Neuronal stem cell (in vitro differentiated cells): ENCODE results near the gene HOXB3.

Source experiments
- DNase-seq: peaks from one replicate; pipeline ENCODE4 v3.0.0-alpha.2; 2013; ENCODE audit warnings: low spot score
- H2AFZ ChIP-seq: one replicate; pipeline ENCODE4 v1.6.1; 2013; ENCODE audit warnings: mild to moderate bottlenecking, low read length, inconsistent platforms
- H2AK5ac ChIP-seq: 2 replicates; pipeline ENCODE4 v1.6.1; 2013; ENCODE audit warnings: low read depth, mild to moderate bottlenecking, inconsistent platforms, low read length, moderate library complexity, mixed read lengths
- H2BK120ac ChIP-seq: 2 replicates; pipeline ENCODE4 v1.6.1; 2013; ENCODE audit warnings: low read depth, mild to moderate bottlenecking, inconsistent platforms, low read length, moderate library complexity, mixed read lengths
- H2BK12ac ChIP-seq: one replicate; pipeline ENCODE4 v1.6.1; 2013; ENCODE audit warnings: low read length, inconsistent platforms
- H2BK15ac ChIP-seq: 2 replicates; pipeline ENCODE4 v1.6.1; 2013; ENCODE audit warnings: mild to moderate bottlenecking, low read length, inconsistent platforms, mixed read lengths
- H2BK5ac ChIP-seq: one replicate; pipeline ENCODE4 v1.6.1; 2013; ENCODE audit warnings: inconsistent platforms, mild to moderate bottlenecking, low read length, moderate library complexity
- H3K14ac ChIP-seq: one replicate; pipeline ENCODE4 v1.6.1; 2013; ENCODE audit warnings: low read length, inconsistent platforms
- H3K18ac ChIP-seq: 2 replicates; pipeline ENCODE4 v1.6.1; 2013; ENCODE audit warnings: low read length, inconsistent platforms
- H3K23ac ChIP-seq: 2 replicates; pipeline ENCODE4 v1.6.1; 2013; ENCODE audit warnings: low read depth, mild to moderate bottlenecking, mixed read lengths, low read length, inconsistent platforms; ENCODE audit not compliant: poor library complexity
- H3K27ac ChIP-seq: replicated peaks from 3 replicates; pipeline ENCODE4 v1.5.1; 2013; ENCODE audit warnings: low read length, inconsistent platforms
- H3K27me3 ChIP-seq, 3 experiments: 2 replicates each; pipeline ENCODE4 v1.6.1; 2013; ENCODE audit warnings: low read length in 3 of 3, mild to moderate bottlenecking in 2 of 3, inconsistent platforms in 1 of 3, low read depth in 1 of 3, mixed read lengths in 1 of 3, moderate library complexity in 1 of 3; ENCODE audit not compliant: control insufficient read depth in 3 of 3, insufficient read depth in 3 of 3
- H3K36me3 ChIP-seq, 2 donors: replicated peaks in 1 of 2; 2 replicates each; pipeline ENCODE4 v1.6.1; 2013; ENCODE audit warnings: low read length in 2 of 2; ENCODE audit not compliant: control insufficient read depth in 2 of 2, insufficient read depth in 2 of 2
- H3K4ac ChIP-seq: 2 replicates; pipeline ENCODE4 v1.6.1; 2013; ENCODE audit warnings: inconsistent platforms, mild to moderate bottlenecking, low read length, moderate library complexity
- H3K4me1 ChIP-seq, 2 donors: 1 replicate in 1 of 2; 2 replicates in 1 of 2; pipeline ENCODE4 v1.6.1; 2013; ENCODE audit warnings: low read length in 2 of 2, low read depth in 1 of 2; ENCODE audit not compliant: control insufficient read depth in 2 of 2, insufficient read depth in 1 of 2
- H3K4me2 ChIP-seq: one replicate; pipeline ENCODE4 v1.6.1; 2013; ENCODE audit warnings: mild to moderate bottlenecking, low read length, inconsistent platforms; ENCODE audit not compliant: insufficient read depth, poor library complexity, severe bottlenecking
- H3K4me3 ChIP-seq, 2 donors: 2 replicates each; pipeline ENCODE4 v1.5.1; 2013; ENCODE audit warnings: low read length in 2 of 2, mild to moderate bottlenecking in 2 of 2, inconsistent platforms in 1 of 2, moderate library complexity in 1 of 2
- H3K79me1 ChIP-seq: one replicate; pipeline ENCODE4 v1.6.1; 2013; ENCODE audit warnings: low read depth, mild to moderate bottlenecking, inconsistent platforms, low read length, moderate library complexity
- H3K9ac ChIP-seq: one replicate; pipeline ENCODE4 v1.6.1; 2013; ENCODE audit warnings: mild to moderate bottlenecking, low read depth, low read length, inconsistent platforms; ENCODE audit not compliant: poor library complexity
- H3K9me3 ChIP-seq, 2 donors: replicated peaks in 1 of 2; 2 replicates each; pipeline versions ENCODE3 to v1.6.1; 2013; ENCODE audit warnings: low read length in 2 of 2, mild to moderate bottlenecking in 2 of 2, inconsistent platforms in 1 of 2, low read depth in 1 of 2, mixed read lengths in 1 of 2, moderate library complexity in 1 of 2; ENCODE audit not compliant: control insufficient read depth in 2 of 2, insufficient read depth in 1 of 2
- H4K8ac ChIP-seq: one replicate; pipeline ENCODE4 v1.6.1; 2013; ENCODE audit warnings: low read depth, mild to moderate bottlenecking, inconsistent platforms, low read length, moderate library complexity
- H4K91ac ChIP-seq: one replicate; pipeline ENCODE4 v1.6.1; 2013; ENCODE audit warnings: low read length, low read depth, mild to moderate bottlenecking, inconsistent platforms; ENCODE audit not compliant: poor library complexity
- WGBS, 2 donors: extraction: QIAGEN DNeasy Blood & Tissue Kit; methylation state at CpG; one replicate each; pipeline ENCODE4 v1.1.7; 2013; ENCODE audit warnings: missing lambda C conversion rate in 2 of 2, mixed read lengths in 1 of 2; ENCODE audit not compliant: insufficient read length in 2 of 2, insufficient replicate concordance in 1 of 2; ENCODE audit errors: extremely low coverage in 2 of 2; 5-methylcytosine and 5-hydroxymethylcytosine counted together

HOXB3 gene

DNA sequence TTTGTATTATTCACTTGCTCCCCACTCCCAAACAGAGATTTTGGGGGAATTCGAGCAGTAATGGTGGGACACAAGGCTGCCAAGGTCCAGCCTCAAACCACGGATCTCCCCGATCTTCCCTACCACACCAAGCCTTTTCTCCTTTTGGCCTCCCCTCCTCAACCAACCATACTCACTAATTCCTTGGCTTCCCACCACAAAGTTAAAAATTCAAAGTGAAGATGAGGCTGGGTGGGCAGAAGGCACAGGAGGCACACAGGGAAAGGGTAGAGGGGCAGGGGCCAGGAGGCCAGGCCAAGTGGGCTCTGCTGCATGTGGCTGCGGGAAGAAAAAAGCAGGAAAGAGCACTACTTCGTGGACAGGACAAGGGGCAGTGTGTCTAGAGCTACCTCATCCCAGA lies 27.1 kb downstream of the HOXB3 start:
- Histone ChIP-seq H3K4me2 (no peak overlapping the region), H3K9ac (no peak overlapping the region), H4K91ac (no peak overlapping the region), H3K27me3 (peaks cover 74 to 98% (median 98%) of the 10 kb centered on the region in 3 experiments), H3K14ac (no peak overlapping the region), H4K8ac (no peak overlapping the region), H3K27ac (no peak overlapping the region), H2AFZ (no peak overlapping the region), H2BK5ac (no peak overlapping the region), H3K4me1 (no peaks in the 10 kb centered on the region), H3K23ac (no peak overlapping the region), H3K18ac (no peak overlapping the region), H2AK5ac (no peak overlapping the region), H3K36me3 (no peaks in the 10 kb centered on the region), H3K4ac (no peak overlapping the region), H2BK12ac (no peak overlapping the region), H3K9me3 (peaks cover 0 to 2% of the 10 kb centered on the region in 2 donors), H2BK120ac (no peak overlapping the region), H3K4me3 (no peak overlapping the region), H2BK15ac (no peak overlapping the region), H3K79me1 (no peaks in the 10 kb centered on the region)
- WGBS, 2 donors, result no CpG with 5 or more reads among the region's 5 CpGs
- no peak for DNase-seq

DNA sequence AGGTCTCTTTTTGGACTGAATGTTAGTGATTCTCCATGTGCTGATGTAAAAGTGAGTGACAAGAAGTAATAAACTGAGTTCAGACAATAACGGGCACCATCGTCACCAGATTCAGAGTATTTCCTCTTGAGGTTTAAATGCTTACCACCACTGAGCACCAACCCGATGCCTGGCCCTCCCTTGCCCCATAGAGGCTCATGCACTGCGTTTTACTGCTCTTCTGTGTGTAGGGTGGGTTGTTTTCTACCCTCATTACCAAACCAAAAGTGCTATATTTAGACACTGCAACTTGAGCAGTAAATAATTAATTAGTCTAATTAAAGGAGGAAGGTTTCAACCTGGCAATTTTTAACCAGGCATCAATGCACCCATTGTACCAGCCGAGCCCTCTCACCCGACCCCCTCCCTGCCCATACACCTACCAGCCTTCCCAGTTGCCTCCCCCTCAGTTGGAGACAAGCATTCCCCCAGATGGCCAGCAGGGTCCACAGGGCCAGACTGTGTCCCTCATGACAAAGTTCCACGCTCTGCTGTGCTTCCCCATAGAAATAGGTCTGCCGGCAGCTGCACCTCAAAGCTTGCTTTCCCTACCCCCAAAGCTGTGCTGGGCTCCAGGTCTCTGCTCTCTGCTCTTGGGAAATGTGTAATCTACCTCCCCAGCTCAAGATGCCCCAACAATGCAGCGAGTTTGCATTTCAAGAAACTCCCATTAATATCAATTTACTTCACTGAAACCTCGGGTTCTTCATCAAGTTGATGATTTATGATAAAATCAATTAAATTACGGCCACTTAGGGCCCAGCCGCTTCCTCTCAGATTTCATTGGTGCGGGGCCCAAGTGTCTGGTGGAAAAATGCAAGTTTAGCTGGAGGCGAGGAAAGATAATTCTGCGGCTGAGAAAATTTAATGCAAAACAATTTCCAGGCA lies 27.9 kb downstream of the HOXB3 start:
- Histone ChIP-seq H3K79me1 (no peaks in the 10 kb centered on the region), H2BK12ac (no peak overlapping the region), H3K4me1 (no peaks in the 10 kb centered on the region), H2BK15ac (no peak overlapping the region), H3K23ac (no peak overlapping the region), H3K27me3 (peaks cover 71 to 98% (median 98%) of the 10 kb centered on the region in 3 experiments), H3K27ac (no peak overlapping the region), H3K9me3 (peaks cover 0 to 2% of the 10 kb centered on the region in 2 donors), H2BK120ac (no peak overlapping the region), H3K18ac (no peak overlapping the region), H3K4ac (no peak overlapping the region), H2AK5ac (no peak overlapping the region), H4K91ac (no peak overlapping the region), H3K14ac (no peak overlapping the region), H3K9ac (no peak overlapping the region), H3K4me2 (no peak overlapping the region), H3K4me3 (no peak overlapping the region), H4K8ac (no peak overlapping the region), H3K36me3 (no peaks in the 10 kb centered on the region), H2AFZ (no peak overlapping the region), H2BK5ac (no peak overlapping the region)
- no CpG with 5 or more reads among the region's 15 CpGs for WGBS, 2 donors
- no peak for DNase-seq

DNA sequence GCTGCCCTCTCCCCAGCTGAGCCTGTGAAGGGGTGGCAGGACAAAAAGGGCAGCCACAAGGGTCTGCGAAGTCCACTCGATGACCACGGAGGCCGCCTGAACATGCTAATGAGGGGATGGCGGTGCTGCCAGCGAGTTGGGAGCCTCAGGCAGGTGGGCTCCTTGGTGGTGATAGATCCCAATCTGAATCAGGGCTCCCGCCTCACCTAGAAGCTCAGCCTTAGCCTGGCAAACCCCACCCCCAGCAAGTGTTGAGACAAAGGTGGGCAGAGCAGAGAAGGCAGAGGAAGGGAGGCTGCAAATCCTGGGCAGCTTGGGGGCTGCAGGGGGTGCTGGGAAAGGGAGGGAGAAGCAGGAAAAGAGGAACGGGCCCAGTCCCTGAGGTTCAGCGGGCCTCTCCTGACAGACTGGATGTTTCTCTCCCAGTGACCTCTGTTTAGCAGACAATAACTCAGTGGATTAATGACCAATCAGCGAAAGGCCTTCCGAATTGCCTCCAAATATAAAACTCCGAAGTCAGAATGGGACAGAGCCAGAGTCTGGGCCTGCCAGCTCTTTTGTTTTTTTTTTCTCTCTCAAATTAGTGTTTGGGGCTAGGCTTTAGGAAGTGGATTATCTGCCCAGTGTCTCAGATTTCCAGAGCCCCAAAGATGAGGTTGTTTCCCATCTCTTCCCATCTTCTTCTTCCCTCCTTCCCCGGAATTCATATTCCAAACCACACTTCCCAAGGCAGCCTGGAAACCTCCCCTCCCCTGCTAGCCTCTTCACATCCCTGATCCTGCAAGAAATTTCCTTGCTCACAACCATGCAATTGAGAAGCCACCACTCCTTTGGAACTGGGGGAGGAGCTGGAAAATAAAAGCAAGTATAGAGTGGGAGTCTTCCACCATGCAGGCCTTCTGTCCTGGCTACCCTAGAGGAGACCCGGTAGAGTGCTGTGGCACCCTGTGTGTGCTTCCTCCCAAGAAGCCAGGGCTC lies 29.9 kb downstream of the HOXB3 start:
- Histone ChIP-seq H3K9ac (no peak overlapping the region), H3K14ac (no peak overlapping the region), H2AFZ (no peak overlapping the region), H2AK5ac (no peak overlapping the region), H3K27ac (no peak overlapping the region), H4K91ac (no peak overlapping the region), H3K4me1 (no peaks in the 10 kb centered on the region), H3K79me1 (no peaks in the 10 kb centered on the region), H2BK12ac (no peak overlapping the region), H3K4me2 (no peak overlapping the region), H2BK15ac (no peak overlapping the region), H3K4me3 (no peak overlapping the region), H3K23ac (no peak overlapping the region), H2BK120ac (no peak overlapping the region), H2BK5ac (no peak overlapping the region), H4K8ac (no peak overlapping the region), H3K9me3 (no peaks in the 10 kb centered on the region), H3K18ac (no peak overlapping the region), H3K36me3 (no peaks in the 10 kb centered on the region), H3K27me3 (peaks cover 66 to 98% (median 97%) of the 10 kb centered on the region in 3 experiments), H3K4ac (no peak overlapping the region)
- no CpG with 5 or more reads among the region's 14 CpGs for WGBS, 2 donors
- DNase-seq, result no peak
